Hippocampal formation (tissue), 2 donors: Measurements from ENCODE around the gene FSIP1.

ENCODE experiments used
- DNase-seq, 2 donors: peaks; one replicate each; lab custom pipeline; 2025; lab: John Stamatoyannopoulos, UW

Gene FSIP1

GRCh38 chr15:39593656-39594445 lies 188.8 kb downstream of the FSIP1 start:
- DNase-seq = no peak

- DNase-seq = no peak
These were observed 189.5 kb downstream of the FSIP1 start for GRCh38 chr15:39593071-39593655.

GRCh38 chr15:39592500-39592899 lies 190.1 kb downstream of the FSIP1 start:
- DNase-seq = no peak

- no peak for DNase-seq
These were observed 190.7 kb downstream of the FSIP1 start for GRCh38 chr15:39591896-39592315.

- no peak for DNase-seq
These were observed 191.3 kb downstream of the FSIP1 start for GRCh38 chr15:39591141-39591895.

- DNase-seq = no peak
These were observed 192.6 kb downstream of the FSIP1 start for GRCh38 chr15:39589815-39590644.

- DNase-seq = no peak
These were observed 193.3 kb downstream of the FSIP1 start for GRCh38 chr15:39589193-39589814.

- no peak for DNase-seq
These were observed 194.0 kb downstream of the FSIP1 start for GRCh38 chr15:39588531-39589192.

- no peak for DNase-seq
These were observed 194.7 kb downstream of the FSIP1 start for GRCh38 chr15:39587731-39588530.

- DNase-seq = no peak
These were observed 195.4 kb downstream of the FSIP1 start for GRCh38 chr15:39587096-39587721.

- DNase-seq = no peak
These were observed 196.1 kb downstream of the FSIP1 start for GRCh38 chr15:39586387-39587095.

- no peak for DNase-seq
These were observed 196.8 kb downstream of the FSIP1 start for GRCh38 chr15:39585871-39586301.

- no peak for DNase-seq
These were observed 197.2 kb downstream of the FSIP1 start for GRCh38 chr15:39585389-39585841.

- no peak for DNase-seq
These were observed 197.8 kb downstream of the FSIP1 start for GRCh38 chr15:39584662-39585388.

GRCh38 chr15:39584266-39584659 lies 198.4 kb downstream of the FSIP1 start:
- no peak for DNase-seq

- no peak for DNase-seq
These were observed 198.9 kb downstream of the FSIP1 start for GRCh38 chr15:39583596-39584265.

GRCh38 chr15:39582977-39583595 lies 199.6 kb downstream of the FSIP1 start:
- no peak for DNase-seq
